GM10266 (cell line): ENCODE measurements around the gene RAPGEF2.
"Not testable (repeated sequence)": the region's sequence is repeated elsewhere in the genome, so short reads cannot be mapped to it uniquely, and the experiment has no call there.

ENCODE experiments used
- DNase-seq: peaks from one replicate; pipeline ENCODE4 v3.0.0; 2012; ENCODE audit errors: extremely low spot score
- TF ChIP-seq, protein P1 (sequence below): IDR thresholded peaks from 2 replicates; pipeline ENCODE4 v1.5.1; 2012; ENCODE audit warnings: mild to moderate bottlenecking, low read depth; ENCODE audit not compliant: control insufficient read depth, insufficient read depth; ENCODE audit errors: missing control alignments

Gene RAPGEF2

DNA sequence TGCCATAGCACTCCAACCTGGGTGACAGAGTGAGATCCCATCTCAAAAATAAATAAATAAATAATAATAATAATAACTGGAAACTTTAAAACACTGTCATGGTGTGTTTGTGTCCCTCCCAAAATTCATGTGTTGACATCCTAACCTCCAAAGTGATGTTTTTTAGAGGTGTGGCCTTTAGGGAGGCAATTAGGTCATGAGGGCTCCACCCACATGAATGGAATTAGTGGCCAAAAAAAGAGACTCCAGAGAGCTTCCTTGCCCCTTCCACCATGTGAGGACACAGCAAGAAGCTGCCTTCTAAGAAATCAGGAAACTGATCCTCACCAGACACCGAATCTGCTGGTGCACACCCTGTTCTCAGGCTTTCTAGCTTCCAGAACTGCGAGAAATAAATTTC is 23.8 kb upstream of the RAPGEF2 start:
- TF ChIP-seq, protein P1, sequence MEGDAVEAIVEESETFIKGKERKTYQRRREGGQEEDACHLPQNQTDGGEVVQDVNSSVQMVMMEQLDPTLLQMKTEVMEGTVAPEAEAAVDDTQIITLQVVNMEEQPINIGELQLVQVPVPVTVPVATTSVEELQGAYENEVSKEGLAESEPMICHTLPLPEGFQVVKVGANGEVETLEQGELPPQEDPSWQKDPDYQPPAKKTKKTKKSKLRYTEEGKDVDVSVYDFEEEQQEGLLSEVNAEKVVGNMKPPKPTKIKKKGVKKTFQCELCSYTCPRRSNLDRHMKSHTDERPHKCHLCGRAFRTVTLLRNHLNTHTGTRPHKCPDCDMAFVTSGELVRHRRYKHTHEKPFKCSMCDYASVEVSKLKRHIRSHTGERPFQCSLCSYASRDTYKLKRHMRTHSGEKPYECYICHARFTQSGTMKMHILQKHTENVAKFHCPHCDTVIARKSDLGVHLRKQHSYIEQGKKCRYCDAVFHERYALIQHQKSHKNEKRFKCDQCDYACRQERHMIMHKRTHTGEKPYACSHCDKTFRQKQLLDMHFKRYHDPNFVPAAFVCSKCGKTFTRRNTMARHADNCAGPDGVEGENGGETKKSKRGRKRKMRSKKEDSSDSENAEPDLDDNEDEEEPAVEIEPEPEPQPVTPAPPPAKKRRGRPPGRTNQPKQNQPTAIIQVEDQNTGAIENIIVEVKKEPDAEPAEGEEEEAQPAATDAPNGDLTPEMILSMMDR, result no peak
- DNase-seq, result no peak

DNA sequence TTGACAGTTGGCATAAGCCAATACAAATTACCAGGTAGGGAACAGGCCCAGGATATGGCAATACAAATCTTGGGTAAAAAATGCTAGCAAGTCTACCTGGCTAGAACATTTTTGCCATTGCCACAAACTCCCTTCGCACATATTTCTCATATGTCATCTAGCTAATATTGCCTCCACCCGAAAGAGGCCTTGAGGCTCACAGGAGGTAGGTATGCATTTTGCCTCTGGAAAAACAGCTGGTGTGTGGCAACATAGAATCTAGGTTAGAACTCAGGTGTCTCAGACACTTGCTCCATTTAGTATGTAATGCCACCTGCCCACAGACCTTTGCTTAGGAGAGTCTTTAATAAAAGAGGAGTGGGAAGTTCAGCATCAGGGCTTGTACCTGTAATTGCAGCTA is 16.3 kb upstream of the RAPGEF2 start:
- TF ChIP-seq, protein P1, result no peak

DNA sequence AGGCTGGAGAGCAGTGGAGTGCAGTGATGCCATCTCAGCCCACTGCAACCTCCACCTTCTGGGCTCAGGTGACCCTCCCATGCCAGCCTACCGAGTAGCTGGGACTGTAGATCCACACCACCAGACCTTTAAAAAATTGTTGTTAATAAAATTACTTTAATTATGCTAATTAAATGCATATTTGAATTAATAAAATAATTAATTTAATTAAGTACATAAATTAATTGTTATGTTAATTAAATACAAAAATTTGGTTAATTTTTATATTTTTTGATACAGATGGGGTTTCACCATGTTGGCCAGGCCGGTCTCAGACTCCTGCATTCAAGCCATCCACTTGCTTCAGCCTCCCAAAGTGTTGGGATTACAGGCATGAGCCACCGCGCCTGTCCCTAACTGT is 12.6 kb upstream of the RAPGEF2 start:
- TF ChIP-seq, protein P1, result no peak
- no peak for DNase-seq

More for the DNA sequence above, 16.3 kb upstream of the RAPGEF2 start:
- no peak for DNase-seq

DNA sequence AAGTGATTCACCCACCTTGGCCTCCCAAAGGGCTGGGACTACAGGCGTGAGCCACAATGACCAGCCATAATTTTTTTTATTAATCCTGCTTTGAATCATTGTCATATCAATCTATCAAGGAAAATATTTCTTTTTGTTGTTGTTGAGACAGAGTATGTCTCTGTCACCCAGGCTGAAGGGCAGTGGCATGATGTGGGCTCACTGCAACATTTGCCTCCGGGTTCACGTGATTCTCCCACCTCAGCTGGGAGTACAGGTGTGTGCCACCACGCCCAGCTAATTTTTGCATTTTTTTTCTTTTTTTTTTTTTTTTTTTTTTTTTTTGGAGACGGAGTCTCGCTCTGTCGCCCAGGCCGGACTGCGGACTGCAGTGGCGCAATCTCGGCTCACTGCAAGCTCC is 8.7 kb upstream of the RAPGEF2 start:
- not testable (repeated sequence) for DNase-seq

DNA sequence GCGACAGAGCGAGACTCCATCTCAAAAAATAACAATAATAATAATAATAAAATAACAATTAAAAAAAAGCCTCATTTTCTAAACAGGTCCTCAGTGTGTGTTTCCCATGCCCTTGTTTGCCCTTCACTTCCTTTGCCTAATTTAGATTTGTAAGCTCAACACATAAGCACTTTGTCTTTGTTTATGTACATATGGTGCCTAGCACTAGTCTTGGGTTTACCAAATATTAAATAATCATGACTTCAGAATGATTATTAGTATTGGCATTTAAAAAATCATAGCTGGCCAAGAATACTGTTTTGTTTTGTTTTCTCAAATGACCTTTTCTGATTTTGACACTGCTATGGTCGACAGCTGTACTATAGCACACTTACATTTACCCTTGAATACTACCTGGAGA is 6.4 kb upstream of the RAPGEF2 start:
- TF ChIP-seq, protein P1, result no peak
- DNase-seq, result no peak

DNA sequence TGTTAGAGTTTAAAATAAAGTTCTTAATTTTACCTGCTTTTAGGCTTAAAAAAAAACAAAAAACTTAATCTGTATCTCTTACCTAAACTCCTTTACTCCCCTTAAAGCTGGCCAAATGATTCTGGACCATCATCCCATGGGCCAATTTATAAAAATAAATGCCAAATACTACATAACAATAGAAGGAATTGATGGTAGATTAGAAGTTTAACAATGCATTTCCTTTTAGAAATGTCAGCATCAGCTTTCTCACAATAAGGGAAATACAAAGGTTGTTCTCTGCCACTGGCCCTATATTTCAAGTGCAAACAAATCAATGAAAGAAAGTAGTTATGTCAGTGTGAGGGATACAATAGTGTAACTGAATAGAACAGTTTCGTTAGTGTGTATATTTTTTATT is 5.7 kb upstream of the RAPGEF2 start:
- no peak for DNase-seq

DNA sequence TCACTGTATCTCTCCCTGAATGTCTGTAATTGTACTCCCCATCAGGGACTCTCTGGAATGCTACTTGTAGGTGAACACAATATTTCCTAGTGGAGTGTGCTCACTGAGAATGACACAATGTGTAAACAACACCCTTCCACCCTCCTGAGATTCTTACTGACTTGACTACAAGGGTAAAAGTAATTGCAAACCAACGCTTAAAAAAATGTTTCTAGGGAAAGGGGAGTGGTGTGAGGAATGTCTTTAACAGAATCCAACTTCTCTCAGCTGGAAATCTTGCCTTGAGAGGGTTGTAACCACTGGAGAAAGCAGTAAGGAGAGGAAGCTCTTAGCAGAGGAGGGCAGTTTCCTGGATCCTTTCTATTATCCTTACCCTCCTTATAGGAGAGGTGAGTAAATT is 5.1 kb upstream of the RAPGEF2 start:
- no peak for DNase-seq
- TF ChIP-seq, protein P1, result no peak

More for the DNA sequence above, 5.7 kb upstream of the RAPGEF2 start:
- TF ChIP-seq, protein P1, result no peak

DNA sequence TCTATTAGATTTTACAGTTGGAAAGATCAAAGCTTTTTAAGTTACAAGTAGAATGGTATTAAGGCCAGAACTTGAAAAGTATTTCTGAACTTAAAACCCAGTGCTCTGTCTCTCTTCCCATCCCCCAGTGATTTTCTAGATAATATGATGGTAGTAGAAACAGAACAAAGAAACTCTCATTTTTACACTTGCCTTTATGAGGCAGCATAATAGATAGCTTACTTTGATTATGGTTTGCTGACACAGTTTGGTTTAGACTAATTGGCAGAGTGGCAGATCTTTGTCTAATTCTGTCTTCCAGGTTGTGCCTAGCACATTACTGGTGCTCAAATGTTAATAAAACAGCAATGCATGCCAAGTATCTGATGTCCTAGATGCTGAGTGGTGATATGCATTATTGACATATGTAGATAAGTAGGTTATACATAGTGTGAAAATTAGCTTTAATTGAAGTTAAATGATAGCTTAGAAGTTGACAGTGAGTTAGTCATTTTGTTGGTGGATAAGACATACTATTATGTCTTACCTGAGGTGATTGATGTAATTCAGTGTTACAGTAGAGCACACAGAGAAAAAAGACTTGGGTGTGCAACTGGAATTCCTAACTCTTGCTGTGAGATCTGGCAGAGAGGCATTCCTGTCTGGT is 4.3 kb upstream of the RAPGEF2 start:
- DNase-seq, result no peak
- TF ChIP-seq, protein P1, result no peak
